Ramos (cell line): ENCODE results near the gene UMAD1.

ENCODE experiments used
- in situ Hi-C: fragments of 300-500 bp; cut with MboI; formaldehyde crosslinking; loops from one replicate; pipeline ENCODE4 v1.14.3; 2022; ENCODE audit warnings: low sequenced_read_pairs; ENCODE audit not compliant: unreplicated experiment

The UMAD1 gene

GRCh38 chr7:7912937-7913336 is 272.4 kb downstream of the UMAD1 start:
- in situ Hi-C loops, result no loop called here

DNA sequence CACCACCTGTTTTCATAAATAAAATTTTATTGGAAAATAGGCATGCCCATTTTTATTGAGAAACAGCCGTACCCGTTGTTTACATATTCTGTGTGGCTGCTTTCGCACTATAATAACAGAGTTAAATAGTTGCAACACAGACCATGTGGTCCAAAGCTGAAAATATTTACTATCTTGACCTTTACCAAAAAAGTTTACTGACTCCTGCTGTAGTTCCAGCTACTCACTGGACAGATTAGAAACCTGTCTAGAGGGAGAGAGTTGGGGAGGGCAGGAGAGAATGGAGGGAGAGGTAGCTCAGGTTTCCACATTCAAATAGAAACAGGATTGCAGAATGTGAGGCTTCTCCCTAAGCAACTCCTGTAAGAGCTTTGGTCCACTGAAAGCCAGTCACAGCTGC is 273.0 kb downstream of the UMAD1 start:
- in situ Hi-C loops, result no loop called here

GRCh38 chr7:7914547-7914946 is 274.0 kb downstream of the UMAD1 start:
- in situ Hi-C loops, result no loop called here

- in situ Hi-C loops, result no loop called here
Observed at GRCh38 chr7:7916064-7916463, 275.5 kb downstream of the UMAD1 start.

DNA sequence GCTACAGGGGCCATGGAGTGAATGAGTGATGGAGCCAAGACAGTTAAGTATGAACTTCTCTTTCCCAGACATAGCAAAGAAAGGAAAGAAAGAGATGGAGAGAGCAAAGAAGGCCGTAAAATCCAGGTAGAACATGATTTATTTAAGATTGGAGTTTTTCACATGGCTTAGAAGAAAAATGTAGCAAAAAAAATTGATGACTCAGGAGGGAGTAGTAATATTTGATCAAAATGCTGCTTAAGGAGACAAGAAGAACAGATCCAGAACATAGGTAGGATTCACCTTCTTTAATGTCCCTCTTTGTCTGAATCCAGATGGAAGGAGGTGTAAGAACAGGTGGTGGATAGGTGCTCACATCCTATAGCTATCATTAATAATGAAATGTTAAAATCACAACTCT is 277.0 kb downstream of the UMAD1 start:
- in situ Hi-C loops, result no loop called here

DNA sequence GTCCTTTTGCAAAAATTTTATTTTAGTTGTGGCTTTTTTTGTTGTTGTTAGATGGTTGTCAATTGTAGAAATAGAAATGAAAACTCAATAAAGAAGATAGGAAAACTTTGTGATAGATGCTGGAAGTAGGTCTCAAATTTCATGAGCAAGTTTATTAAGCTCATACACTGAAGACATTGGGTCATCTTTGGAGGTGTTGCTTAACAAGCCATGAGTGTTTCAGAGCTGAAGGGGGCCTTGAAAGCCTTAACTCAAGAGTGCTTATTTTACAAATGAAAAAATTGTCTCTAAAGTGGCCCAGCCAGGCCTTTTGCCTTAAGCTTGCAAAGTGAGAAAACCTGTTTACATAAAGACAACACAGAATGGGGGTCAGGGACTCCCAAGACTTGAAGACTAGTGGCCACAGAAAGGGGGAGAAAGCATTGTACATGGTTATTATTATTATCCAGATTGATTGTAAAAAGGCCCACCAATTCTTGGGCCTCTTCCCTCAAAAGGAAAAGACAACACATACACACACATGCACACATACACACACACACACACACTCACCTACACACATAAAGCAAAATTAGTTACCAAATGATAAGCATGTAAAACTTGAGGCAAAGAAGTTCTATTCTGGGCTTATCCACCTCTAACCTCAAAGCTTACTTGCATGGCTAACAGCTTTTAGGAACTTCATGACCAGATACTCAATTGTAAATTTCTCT is 278.3 kb downstream of the UMAD1 start:
- in situ Hi-C loops, result no loop called here

DNA sequence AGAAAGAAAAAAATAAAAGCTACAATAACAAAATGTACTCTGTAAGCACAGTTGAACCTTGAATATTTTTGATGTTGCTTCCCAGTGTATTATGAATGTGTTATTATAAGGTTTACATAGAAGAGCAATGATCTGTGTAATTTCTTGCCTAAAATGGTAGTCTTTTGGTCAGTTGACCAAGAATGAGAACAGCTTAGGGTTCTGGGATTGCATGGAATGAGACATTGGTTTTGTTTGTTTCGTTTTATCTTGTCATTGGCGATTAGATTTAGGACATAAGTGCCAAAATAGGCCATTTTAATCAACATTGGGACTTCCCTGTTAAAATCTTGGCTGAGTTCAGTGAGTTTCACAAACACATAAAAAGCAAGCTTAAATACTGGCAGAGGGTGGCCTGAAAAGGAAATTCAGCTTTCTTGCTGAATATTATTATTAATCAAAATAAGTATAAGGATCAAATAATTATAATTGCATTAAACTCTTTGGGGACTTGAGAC is 278.9 kb downstream of the UMAD1 start:
- in situ Hi-C loops, result no loop called here

GRCh38 chr7:7920056-7920455 is 279.5 kb downstream of the UMAD1 start:
- in situ Hi-C loops, result no loop called here

DNA sequence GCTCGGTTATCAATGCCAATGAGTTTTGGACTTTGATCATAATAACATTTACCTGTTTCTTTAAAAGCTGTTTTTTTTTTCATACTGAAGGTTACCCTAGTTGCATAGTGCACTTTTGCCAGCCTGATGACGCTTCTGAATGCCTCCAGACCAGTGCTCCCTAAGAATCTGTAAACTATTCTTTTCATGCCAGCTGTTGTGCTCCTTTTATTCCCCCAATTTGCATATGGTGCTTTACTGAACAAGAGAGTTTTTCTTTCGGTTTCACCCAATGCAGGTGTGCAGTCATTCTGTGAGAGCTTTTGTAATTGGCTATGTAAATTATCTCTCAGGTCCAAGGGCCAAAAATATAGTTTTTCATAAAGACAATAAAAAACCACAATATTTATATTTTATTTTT is 279.9 kb downstream of the UMAD1 start:
- in situ Hi-C loops, result no loop called here

GRCh38 chr7:7921830-7922229 is 281.3 kb downstream of the UMAD1 start:
- in situ Hi-C loops, result no loop called here

GRCh38 chr7:7922684-7923385 is 282.3 kb downstream of the UMAD1 start:
- in situ Hi-C loops, result no loop called here

DNA sequence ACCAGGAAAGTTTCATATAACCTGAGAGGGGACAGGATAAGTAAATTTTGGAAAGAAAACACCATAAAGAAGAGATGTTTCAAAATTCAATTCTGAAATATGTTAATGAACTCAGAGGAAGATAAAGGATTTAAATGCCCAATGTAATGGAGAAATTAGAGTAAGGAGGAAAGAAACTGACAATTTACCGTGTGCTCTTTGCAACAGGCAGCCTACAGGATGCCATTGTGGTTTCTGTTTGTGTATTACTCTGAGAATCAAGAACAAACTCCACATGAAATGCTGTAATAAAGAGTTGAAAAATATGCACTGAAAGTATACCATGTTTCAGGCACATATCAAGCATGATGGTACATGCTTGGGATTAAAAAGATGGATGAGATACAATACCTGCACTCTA is 283.3 kb downstream of the UMAD1 start:
- in situ Hi-C loops, result no loop called here

- in situ Hi-C loops, result no loop called here
Observed at GRCh38 chr7:7924303-7924702, 283.8 kb downstream of the UMAD1 start.
